H1 (cell line): ENCODE results near the gene FAM168B.

ENCODE experiments used
- CEBPB ChIP-seq: IDR thresholded peaks from 2 replicates; pipeline ENCODE4 v1.6.1; 2012; ENCODE audit warnings: low read depth, low read length
- NRF1 ChIP-seq: IDR thresholded peaks from 2 replicates; pipeline ENCODE4 v1.6.1; 2011; ENCODE audit warnings: mild to moderate bottlenecking, low read depth, low read length, improper control_type of control experiment
- SUZ12 ChIP-seq: fragments of 200-600 bp; sonication (generic); IDR thresholded peaks from 2 replicates; pipeline ENCODE4 v1.6.1; 2012; ENCODE audit warnings: mild to moderate bottlenecking, inconsistent platforms, low read length, moderate library complexity, mixed read lengths

GRCh38 chr2:131031875-131032274 is 61.4 kb downstream of the FAM168B start:
- TF ChIP-seq SUZ12 (no peak), CEBPB (no peak), NRF1 (no peak)
